SU-DHL-6 (cell line): ENCODE data around the gene TMEM50B.

Source experiments
- CTCF ChIP-seq: fragments of 200-600 bp; sonication (generic); IDR thresholded peaks from one replicate; pipeline ENCODE4 v1.5.1; 2017; ENCODE audit warnings: antibody characterized with exemption, mild to moderate bottlenecking, low read length, moderate library complexity; ENCODE audit not compliant: insufficient read depth, poor library complexity, severe bottlenecking
- EZH2phosphoT487 ChIP-seq: fragments of 200-600 bp; sonication (generic), shearing (Covaris generic); conservative IDR thresholded peaks from 2 replicates; pipeline ENCODE4 v1.6.1; 2018; ENCODE audit warnings: mild to moderate bottlenecking, antibody characterized with exemption, low read length, moderate library complexity, mixed read lengths

GRCh38 chr21:33428669-33429068 lies 51.1 kb downstream of the TMEM50B start:
- no peak for TF ChIP-seq CTCF
- TF ChIP-seq EZH2phosphoT487 = no peak
